Measurements from ENCODE around the gene GRIN2C.
A peak's percentile ranks its signal among the peaks of the same experiment; 100 is the strongest.

Gene GRIN2C

GRCh38 chr17:74859459-74860228, at the start of gene GRIN2C:
Gene GRIN2C (minus strand): TSS chr17:74859885. CDS start chr17:74855092, 4,793 bp downstream.
- peak; percentile 23; the same call in 1 of the 2 replicates for TF ChIP-seq RAD21 (IDR thresholded peaks at IDR 0.05; ENCODE audit: low read depth)
- TF ChIP-seq TCF12 (IDR thresholded peaks at IDR 0.05; ENCODE audit: low read depth): no peak
- no peak for TF ChIP-seq CEBPB (IDR thresholded peaks at IDR 0.05)

- TF ChIP-seq CREB1 (IDR thresholded peaks at IDR 0.05; ENCODE audit: low read depth): no peak
- TF ChIP-seq FOXM1 (IDR thresholded peaks at IDR 0.05; ENCODE audit: borderline replicate concordance, low read depth): no peak
- TF ChIP-seq RAD21 (IDR thresholded peaks at IDR 0.05; ENCODE audit: low read depth): no peak
- TF ChIP-seq CEBPB (IDR thresholded peaks at IDR 0.05): no peak
- TF ChIP-seq TEAD4 (IDR thresholded peaks at IDR 0.05): no peak
- no peak for TF ChIP-seq TAF1 (IDR thresholded peaks at IDR 0.05; ENCODE audit: low read depth)
- no peak for TF ChIP-seq MAX (IDR thresholded peaks at IDR 0.05)
- TF ChIP-seq EP300 (IDR thresholded peaks at IDR 0.05; ENCODE audit: borderline replicate concordance): no peak
- TF ChIP-seq USF1 (IDR thresholded peaks at IDR 0.05): no peak
- TF ChIP-seq ZBTB7A (IDR thresholded peaks at IDR 0.05; ENCODE audit: low read depth): no peak
- no peak for TF ChIP-seq NFIC (IDR thresholded peaks at IDR 0.05)
- no peak for TF ChIP-seq EGR1 (IDR thresholded peaks at IDR 0.05)
- no peak for TF ChIP-seq YY1 (IDR thresholded peaks at IDR 0.05; ENCODE audit: low read depth)
- no peak for TF ChIP-seq TCF12 (IDR thresholded peaks at IDR 0.05; ENCODE audit: low read depth)
These were observed 47.3 kb upstream of the GRIN2C start for GRCh38 chr17:74907012-74907411.

GRCh38 chr17:74904687-74905409, 45.2 kb upstream of the GRIN2C start:
- no peak for TF ChIP-seq NFIC (IDR thresholded peaks at IDR 0.05)
- TF ChIP-seq FOXM1 (IDR thresholded peaks at IDR 0.05; ENCODE audit: borderline replicate concordance, low read depth): no peak
- TF ChIP-seq YY1 (IDR thresholded peaks at IDR 0.05; ENCODE audit: low read depth): no peak
- TF ChIP-seq CREB1 (IDR thresholded peaks at IDR 0.05; ENCODE audit: low read depth): no peak
- TF ChIP-seq TCF12 (IDR thresholded peaks at IDR 0.05; ENCODE audit: low read depth): no peak
- no peak for TF ChIP-seq TEAD4 (IDR thresholded peaks at IDR 0.05)
- no peak for TF ChIP-seq RAD21 (IDR thresholded peaks at IDR 0.05; ENCODE audit: low read depth)
- TF ChIP-seq EGR1 (IDR thresholded peaks at IDR 0.05): no peak
- TF ChIP-seq REST (IDR thresholded peaks at IDR 0.05; ENCODE audit: low read depth): no peak
- TF ChIP-seq MAX (IDR thresholded peaks at IDR 0.05): no peak
- TF ChIP-seq ZBTB7A (IDR thresholded peaks at IDR 0.05; ENCODE audit: low read depth): no peak

- TF ChIP-seq NFIC (IDR thresholded peaks at IDR 0.05) (no peak), EGR1 (IDR thresholded peaks at IDR 0.05) (no peak), CREB1 (IDR thresholded peaks at IDR 0.05; ENCODE audit: low read depth) (no peak), ZBTB7A (IDR thresholded peaks at IDR 0.05; ENCODE audit: low read depth) (no peak), RAD21 (IDR thresholded peaks at IDR 0.05; ENCODE audit: low read depth) (no peak), REST (IDR thresholded peaks at IDR 0.05; ENCODE audit: low read depth) (no peak), TAF1 (IDR thresholded peaks at IDR 0.05; ENCODE audit: low read depth) (no peak), YY1 (IDR thresholded peaks at IDR 0.05; ENCODE audit: low read depth) (no peak), MAX (IDR thresholded peaks at IDR 0.05) (no peak), USF1 (IDR thresholded peaks at IDR 0.05) (no peak)
These were observed 44.0 kb upstream of the GRIN2C start for GRCh38 chr17:74903671-74904070.

- TF ChIP-seq ZBTB7A (IDR thresholded peaks at IDR 0.05; ENCODE audit: low read depth): no peak
- TF ChIP-seq MAX (IDR thresholded peaks at IDR 0.05): no peak
- TF ChIP-seq REST (IDR thresholded peaks at IDR 0.05; ENCODE audit: low read depth): no peak
- no peak for TF ChIP-seq NFIC (IDR thresholded peaks at IDR 0.05)
- no peak for TF ChIP-seq CEBPB (IDR thresholded peaks at IDR 0.05)
These were observed 43.3 kb upstream of the GRIN2C start for GRCh38 chr17:74903034-74903433.

All from Ishikawa (cell line).